Endothelial cell of umbilical vein (primary cell): ENCODE measurements around the gene SLC22A23. TPM values are rescaled to one million over a fixed set of nuclear protein-coding genes. Genes with fewer than 3 reads are reported as not detected.

ENCODE experiments used
- BruUV-seq: library from RNA; stranded (reverse); fragments of 400-500 nt; replicated peaks from 2 replicates; lab custom pipeline; 2021; lab: Mats Ljungman, UMichigan
- CTCF ChIA-PET: fragments of 300-600, 350-600 bp; sonication (Branson Sonifier 250); formaldehyde crosslinking; loops from one replicate; lab custom pipeline; 2021; ENCODE audit warnings: antibody characterized with exemption, inconsistent platforms; lab: Charles Lee
- POLR2A ChIA-PET: fragments of 300-600, 350-600 bp; sonication (Branson Sonifier 250); formaldehyde crosslinking; loops from one replicate; lab custom pipeline; 2021; ENCODE audit warnings: antibody characterized with exemption, inconsistent platforms; lab: Charles Lee
- DNase-seq: peaks from one replicate; pipeline ENCODE4 v3.0.0-alpha.2; 2011; ENCODE audit warnings: low read depth, low spot score
- FAIRE-seq: peaks from 2 replicates; lab custom pipeline; 2011; peaks lifted over from hg19 to GRCh38; lab: Jason Lieb, UNC
- H2AFZ ChIP-seq: 2 replicates; pipeline ENCODE4 v1.6.0; 2012; ENCODE audit warnings: low read depth, low read length, control low read depth, inconsistent platforms
- H3K27ac ChIP-seq: 2 replicates; pipeline ENCODE4 v1.5.1; 2011; ENCODE audit warnings: low read depth, mild to moderate bottlenecking, control low read depth, low read length, moderate library complexity; ENCODE audit not compliant: insufficient read depth
- H3K27me3 ChIP-seq, 2 experiments: 2 replicates each; pipeline versions ENCODE4 v1.6.0 to v1.6.1; 2011; ENCODE audit warnings: low read length in 2 of 2, mixed read lengths in 1 of 2; ENCODE audit not compliant: control insufficient read depth in 2 of 2, insufficient read depth in 2 of 2
- H3K36me3 ChIP-seq, 2 experiments: 2 replicates in 1 of 2; 3 replicates in 1 of 2; pipeline ENCODE4 v1.5.1; 2011; ENCODE audit warnings: low read length in 2 of 2, mild to moderate bottlenecking in 1 of 2, moderate library complexity in 1 of 2; ENCODE audit not compliant: control insufficient read depth in 2 of 2, insufficient read depth in 2 of 2; ENCODE audit errors: extremely low read depth in 1 of 2
- H3K4me1 ChIP-seq: 3 replicates; pipeline ENCODE4 v1.5.1; 2011; ENCODE audit warnings: mild to moderate bottlenecking, low read length; ENCODE audit not compliant: control insufficient read depth, insufficient read depth; ENCODE audit errors: extremely low read depth
- H3K4me2 ChIP-seq: 2 replicates; pipeline ENCODE4 v1.6.1; 2011; ENCODE audit warnings: low read length, control low read depth, mixed read lengths; ENCODE audit not compliant: insufficient read depth
- H3K4me3 ChIP-seq, 3 experiments: fragments of 200-600 bp in 1 of 3; sonication (generic), shearing (Covaris generic) in 1 of 3; replicated peaks in 1 of 3; 2 replicates each; pipeline ENCODE4 v1.5.1; 2011 to 2016; ENCODE audit warnings: control low read depth in 3 of 3, low read length in 3 of 3, mild to moderate bottlenecking in 2 of 3, inconsistent platforms in 1 of 3, low read depth in 1 of 3, moderate library complexity in 1 of 3; ENCODE audit not compliant: insufficient read depth in 1 of 3
- H3K79me2 ChIP-seq: 2 replicates; pipeline ENCODE4 v1.6.0; 2012; ENCODE audit warnings: low read length, inconsistent platforms; ENCODE audit not compliant: control insufficient read depth, insufficient read depth
- H3K9ac ChIP-seq: replicated peaks from 2 replicates; pipeline ENCODE3; 2011; ENCODE audit warnings: low read length, control low read depth; ENCODE audit not compliant: insufficient read depth; ENCODE audit errors: extremely low read depth
- H3K9me1 ChIP-seq: replicated peaks from 3 replicates; pipeline ENCODE4 v1.6.0; 2011; ENCODE audit warnings: mild to moderate bottlenecking, low read length; ENCODE audit not compliant: control insufficient read depth, insufficient read depth; ENCODE audit errors: extremely low read depth
- H3K9me3 ChIP-seq: replicated peaks from 2 replicates; pipeline ENCODE4 v1.5.1; 2012; ENCODE audit warnings: low read length, inconsistent platforms; ENCODE audit not compliant: control insufficient read depth, insufficient read depth
- H4K20me1 ChIP-seq: replicated peaks from 2 replicates; pipeline ENCODE3; 2011; ENCODE audit warnings: mild to moderate bottlenecking, low read length; ENCODE audit not compliant: control insufficient read depth, insufficient read depth; ENCODE audit errors: extremely low read depth
- EZH2 ChIP-seq: IDR thresholded peaks from 2 replicates; pipeline ENCODE4 v1.6.1; 2012; ENCODE audit warnings: borderline replicate concordance, low read depth, mild to moderate bottlenecking, moderate library complexity, low read length, inconsistent platforms; ENCODE audit not compliant: severe bottlenecking
- FOS ChIP-seq: IDR thresholded peaks from 2 replicates; pipeline ENCODE4 v1.6.1; 2011; ENCODE audit warnings: mild to moderate bottlenecking, low read length, moderate library complexity, borderline replicate concordance; ENCODE audit not compliant: insufficient read depth
- GATA2 ChIP-seq: IDR thresholded peaks from 2 replicates; pipeline ENCODE4 v1.7.0; 2011; ENCODE audit warnings: low read depth, mild to moderate bottlenecking, moderate library complexity, mixed read lengths, low read length; ENCODE audit not compliant: insufficient read length, insufficient read depth
- JUN ChIP-seq: IDR thresholded peaks from 2 replicates; pipeline ENCODE4 v1.6.1; 2011; ENCODE audit warnings: borderline replicate concordance, low read depth; ENCODE audit not compliant: insufficient read length, insufficient read depth
- MYC ChIP-seq: IDR thresholded peaks from one replicate; pipeline ENCODE4 v1.6.1; 2011; ENCODE audit warnings: mild to moderate bottlenecking, low read depth, low read length
- POLR2A ChIP-seq: IDR thresholded peaks from 2 replicates; pipeline ENCODE4 v1.6.1; 2012; ENCODE audit warnings: low read depth, mild to moderate bottlenecking, control low read depth, low read length
- POLR2AphosphoS5 ChIP-seq: IDR thresholded peaks from 2 replicates; pipeline ENCODE4 v1.6.1; 2012; ENCODE audit warnings: low read depth, mild to moderate bottlenecking, control low read depth, low read length, moderate library complexity; ENCODE audit not compliant: insufficient read depth
- dilution Hi-C: fragments of 300-500 bp; cut with MboI; formaldehyde crosslinking; loops from one replicate; pipeline ENCODE4 v1.15.0; 2019; ENCODE audit warnings: low sequenced_read_pairs; ENCODE audit not compliant: extremely low pct_ligation_motif_present
- intact Hi-C: fragments of 100-400 bp; cut with micrococcal nuclease; formaldehyde crosslinking; loops from one replicate; pipeline ENCODE4 v1.10.0; 2022
- polyA plus RNA-seq, 4 experiments: library from polyadenylated mRNA; depleted of rRNA in 3 of 4; stranded (reverse) in 3 of 4; unstranded in 1 of 4; fragments of >200 nt; gene quantifications; 2 replicates each; pipeline versions ENCODE4 v1.2.1 to v1.2.3, GENCODE V29; 2011 to 2012; ENCODE audit warnings: missing spikeins in 1 of 4
- total RNA-seq: library from RNA; stranded (reverse); gene quantifications from 2 replicates; pipeline ENCODE4 v1.2.3, GENCODE V29; 2021
- TF ChIP-seq, protein P1 (sequence below): IDR thresholded peaks from 2 replicates; pipeline ENCODE4 v1.6.1; 2011; ENCODE audit not compliant: insufficient read depth, insufficient read length
- TF ChIP-seq, protein P2 (sequence below), 2 donors: IDR thresholded peaks; 1 replicate in 1 of 2; 2 replicates in 1 of 2; pipeline ENCODE4 v1.5.1; 2011; ENCODE audit warnings: low read length in 2 of 2, mild to moderate bottlenecking in 2 of 2, moderate library complexity in 2 of 2, control low read depth in 1 of 2, inconsistent platforms in 1 of 2, low read depth in 1 of 2; ENCODE audit not compliant: insufficient read depth in 1 of 2; ENCODE audit errors: extremely low read depth in 1 of 2

SLC22A23 gene
- total and polyA plus RNA-seq, 2 donors (not counting 3 experiments of a cell fraction or from before 2014, with no cell fraction given) = 4.2 to 14.3 TPM

DNA sequence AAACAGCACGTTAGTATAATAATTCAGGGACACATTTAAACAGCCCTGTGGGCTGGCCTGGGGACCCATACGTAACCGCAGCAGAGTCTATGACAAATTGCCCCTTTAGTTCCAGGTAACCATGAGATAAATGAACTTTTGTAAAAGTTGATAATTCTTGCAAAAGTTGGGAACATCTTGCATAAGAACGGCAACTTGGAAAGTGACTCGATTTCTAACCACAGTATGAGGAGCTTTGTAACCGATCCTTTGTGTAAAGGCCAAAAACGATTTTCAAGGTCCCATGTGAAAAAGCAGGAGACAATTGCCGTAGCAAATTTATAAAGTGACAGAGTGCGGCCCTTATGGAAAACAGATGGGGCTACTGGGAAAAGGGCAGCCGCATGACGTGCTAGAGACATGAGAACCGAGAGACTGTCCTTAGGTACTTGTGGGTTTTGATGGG, 116.5 kb downstream of the SLC22A23 start:
- FAIRE-seq (peak; percentile 12), DNase-seq (no peak)
- dilution Hi-C loops = no loop called here
- BruUV-seq = no TSS peak
- Histone ChIP-seq H3K36me3 (no peaks in the 10 kb centered on the region), H3K27ac (no peak overlapping the region), H3K9me3 (no peaks in the 10 kb centered on the region), H4K20me1 (no peaks in the 10 kb centered on the region), H3K9me1 (no peaks in the 10 kb centered on the region), H3K4me2 (no peak overlapping the region), H3K27me3 (no peaks in the 10 kb centered on the region), H3K4me3 (no peak overlapping the region), H2AFZ (no peak overlapping the region), H3K9ac (no peak overlapping the region), H3K4me1 (peaks cover 8% of the 10 kb centered on the region), H3K79me2 (no peaks in the 10 kb centered on the region)
- intact Hi-C loops = no loop called here
- ChIA-PET CTCF (no interaction called here), POLR2A (no interaction called here)
- TF ChIP-seq, protein P1, sequence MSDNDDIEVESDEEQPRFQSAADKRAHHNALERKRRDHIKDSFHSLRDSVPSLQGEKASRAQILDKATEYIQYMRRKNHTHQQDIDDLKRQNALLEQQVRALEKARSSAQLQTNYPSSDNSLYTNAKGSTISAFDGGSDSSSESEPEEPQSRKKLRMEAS = no peak
- TF ChIP-seq JUN (no peak), GATA2 (no peak), POLR2A (no peak), EZH2 (no peak), FOS (no peak), POLR2AphosphoS5 (no peak), MYC (no peak)
- TF ChIP-seq, protein P2, sequence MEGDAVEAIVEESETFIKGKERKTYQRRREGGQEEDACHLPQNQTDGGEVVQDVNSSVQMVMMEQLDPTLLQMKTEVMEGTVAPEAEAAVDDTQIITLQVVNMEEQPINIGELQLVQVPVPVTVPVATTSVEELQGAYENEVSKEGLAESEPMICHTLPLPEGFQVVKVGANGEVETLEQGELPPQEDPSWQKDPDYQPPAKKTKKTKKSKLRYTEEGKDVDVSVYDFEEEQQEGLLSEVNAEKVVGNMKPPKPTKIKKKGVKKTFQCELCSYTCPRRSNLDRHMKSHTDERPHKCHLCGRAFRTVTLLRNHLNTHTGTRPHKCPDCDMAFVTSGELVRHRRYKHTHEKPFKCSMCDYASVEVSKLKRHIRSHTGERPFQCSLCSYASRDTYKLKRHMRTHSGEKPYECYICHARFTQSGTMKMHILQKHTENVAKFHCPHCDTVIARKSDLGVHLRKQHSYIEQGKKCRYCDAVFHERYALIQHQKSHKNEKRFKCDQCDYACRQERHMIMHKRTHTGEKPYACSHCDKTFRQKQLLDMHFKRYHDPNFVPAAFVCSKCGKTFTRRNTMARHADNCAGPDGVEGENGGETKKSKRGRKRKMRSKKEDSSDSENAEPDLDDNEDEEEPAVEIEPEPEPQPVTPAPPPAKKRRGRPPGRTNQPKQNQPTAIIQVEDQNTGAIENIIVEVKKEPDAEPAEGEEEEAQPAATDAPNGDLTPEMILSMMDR (IDR thresholded peaks at IDR 0.05; ENCODE audit: extremely low read depth in 1 of 2, insufficient read depth in 1 of 2, low read depth in 1 of 2, low read length in 2 of 2) = no peak
